DOHH2 (cell line): Measurements from ENCODE around the gene TAC1.

ENCODE experiments used
- EZH2phosphoT487 ChIP-seq: fragments of 200-600 bp; sonication (generic); IDR thresholded peaks from 2 replicates; pipeline ENCODE4 v1.6.1; 2017; ENCODE audit warnings: borderline replicate concordance, mild to moderate bottlenecking, antibody characterized with exemption, low read length, moderate library complexity, mixed read lengths
- TF ChIP-seq, protein P1 (sequence below): fragments of 200-600 bp; sonication (generic); IDR thresholded peaks from one replicate; pipeline ENCODE4 v1.5.1; 2014; ENCODE audit warnings: antibody characterized with exemption, mild to moderate bottlenecking, low read depth, low read length; ENCODE audit not compliant: poor library complexity, severe bottlenecking

DNA sequence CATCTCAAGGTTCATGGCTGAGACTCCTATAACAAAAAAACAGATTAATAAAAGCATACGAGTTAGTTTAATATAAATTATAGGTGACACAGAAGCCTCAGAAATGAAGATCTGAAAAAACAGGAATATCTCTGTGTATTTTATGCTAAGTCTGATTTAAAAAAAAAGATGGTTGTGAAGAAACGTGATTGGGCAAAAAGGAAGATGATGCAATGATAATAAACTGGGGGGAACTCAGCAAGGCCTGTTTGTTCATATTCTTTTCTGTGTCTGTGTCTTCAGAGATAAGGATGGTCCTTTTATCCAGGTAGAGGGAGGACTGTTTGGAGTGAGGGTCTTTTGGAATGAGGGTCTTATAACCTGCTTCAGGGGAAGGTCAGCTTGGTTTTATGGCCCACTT, 25.9 kb downstream of the TAC1 start:
- TF ChIP-seq, protein P1, sequence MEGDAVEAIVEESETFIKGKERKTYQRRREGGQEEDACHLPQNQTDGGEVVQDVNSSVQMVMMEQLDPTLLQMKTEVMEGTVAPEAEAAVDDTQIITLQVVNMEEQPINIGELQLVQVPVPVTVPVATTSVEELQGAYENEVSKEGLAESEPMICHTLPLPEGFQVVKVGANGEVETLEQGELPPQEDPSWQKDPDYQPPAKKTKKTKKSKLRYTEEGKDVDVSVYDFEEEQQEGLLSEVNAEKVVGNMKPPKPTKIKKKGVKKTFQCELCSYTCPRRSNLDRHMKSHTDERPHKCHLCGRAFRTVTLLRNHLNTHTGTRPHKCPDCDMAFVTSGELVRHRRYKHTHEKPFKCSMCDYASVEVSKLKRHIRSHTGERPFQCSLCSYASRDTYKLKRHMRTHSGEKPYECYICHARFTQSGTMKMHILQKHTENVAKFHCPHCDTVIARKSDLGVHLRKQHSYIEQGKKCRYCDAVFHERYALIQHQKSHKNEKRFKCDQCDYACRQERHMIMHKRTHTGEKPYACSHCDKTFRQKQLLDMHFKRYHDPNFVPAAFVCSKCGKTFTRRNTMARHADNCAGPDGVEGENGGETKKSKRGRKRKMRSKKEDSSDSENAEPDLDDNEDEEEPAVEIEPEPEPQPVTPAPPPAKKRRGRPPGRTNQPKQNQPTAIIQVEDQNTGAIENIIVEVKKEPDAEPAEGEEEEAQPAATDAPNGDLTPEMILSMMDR = no peak
- no peak for TF ChIP-seq EZH2phosphoT487
